Erythroblast (primary cell): ENCODE results near the gene SETDB1.

Experiments
- GATA1 ChIP-seq: IDR thresholded peaks from 2 replicates; pipeline ENCODE4 v1.6.1; 2011; ENCODE audit warnings: low read depth, mild to moderate bottlenecking, control low read depth, low read length, moderate library complexity
- POLR2A ChIP-seq: IDR thresholded peaks from 2 replicates; pipeline ENCODE4 v1.6.1; 2011; ENCODE audit warnings: mild to moderate bottlenecking, low read length

DNA sequence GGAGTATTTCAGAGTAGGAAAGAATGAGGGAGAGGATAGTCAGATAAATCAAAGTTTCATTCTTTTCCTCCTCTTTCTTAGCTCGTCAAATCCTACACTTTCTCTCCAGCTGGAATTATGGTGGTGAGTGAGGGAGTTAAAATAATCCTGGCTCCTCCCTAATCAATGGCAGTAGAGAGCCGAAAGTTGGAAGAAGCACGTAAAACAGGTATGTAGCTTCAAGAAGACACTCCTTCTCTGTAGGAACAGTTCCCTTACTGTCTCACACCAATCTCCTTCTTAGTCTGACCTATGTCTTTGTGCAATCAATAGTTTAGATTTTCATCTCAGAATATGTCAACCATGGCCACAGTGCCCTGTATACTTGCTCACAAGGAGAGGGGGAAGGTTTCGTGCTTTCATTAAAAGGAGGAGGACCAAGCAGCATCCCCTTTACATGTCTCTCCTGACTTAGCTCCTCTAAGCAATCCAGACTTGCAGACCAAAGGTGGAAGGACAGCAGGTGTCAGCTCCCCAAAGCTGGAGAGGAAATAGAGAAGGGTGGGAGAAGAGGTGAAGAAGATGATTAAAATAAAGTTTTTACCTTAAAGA is 79.7 kb downstream of the SETDB1 start:
- TF ChIP-seq POLR2A (no peak), GATA1 (no peak)
